NT2/D1 (cell line): ENCODE data around the gene PLCH2.

ENCODE experiments used
- YY1 ChIP-seq: IDR thresholded peaks from 2 replicates; pipeline ENCODE4 v1.6.1; 2011; ENCODE audit not compliant: insufficient read length, insufficient read depth
- ZNF274 ChIP-seq: IDR thresholded peaks from 2 replicates; pipeline ENCODE4 v1.6.1; 2011; ENCODE audit warnings: mild to moderate bottlenecking, low read depth, low read length

GRCh38 chr1:2460203-2460602 lies 15.9 kb upstream of the PLCH2 start:
- TF ChIP-seq YY1 (no peak), ZNF274 (no peak)
